Endothelial cell of umbilical vein (primary cell): Measurements from ENCODE around the gene SH3TC1. TPM values are rescaled to one million over a fixed set of nuclear protein-coding genes. Genes with fewer than 3 reads are reported as not detected.

ENCODE experiments used
- BruUV-seq: library from RNA; stranded (reverse); fragments of 400-500 nt; replicated peaks from 2 replicates; lab custom pipeline; 2021; lab: Mats Ljungman, UMichigan
- CTCF ChIA-PET: fragments of 300-600, 350-600 bp; sonication (Branson Sonifier 250); formaldehyde crosslinking; loops from one replicate; lab custom pipeline; 2021; ENCODE audit warnings: antibody characterized with exemption, inconsistent platforms; lab: Charles Lee
- POLR2A ChIA-PET: fragments of 300-600, 350-600 bp; sonication (Branson Sonifier 250); formaldehyde crosslinking; loops from one replicate; lab custom pipeline; 2021; ENCODE audit warnings: antibody characterized with exemption, inconsistent platforms; lab: Charles Lee
- DNase-seq: peaks from one replicate; pipeline ENCODE4 v3.0.0-alpha.2; 2011; ENCODE audit warnings: low read depth, low spot score
- FAIRE-seq: peaks from 2 replicates; lab custom pipeline; 2011; peaks lifted over from hg19 to GRCh38; lab: Jason Lieb, UNC
- H2AFZ ChIP-seq: 2 replicates; pipeline ENCODE4 v1.6.0; 2012; ENCODE audit warnings: low read depth, low read length, control low read depth, inconsistent platforms
- H3K27ac ChIP-seq: 2 replicates; pipeline ENCODE4 v1.5.1; 2011; ENCODE audit warnings: low read depth, mild to moderate bottlenecking, control low read depth, low read length, moderate library complexity; ENCODE audit not compliant: insufficient read depth
- H3K27me3 ChIP-seq, 2 experiments: 2 replicates each; pipeline versions ENCODE4 v1.6.0 to v1.6.1; 2011; ENCODE audit warnings: low read length in 2 of 2, mixed read lengths in 1 of 2; ENCODE audit not compliant: control insufficient read depth in 2 of 2, insufficient read depth in 2 of 2
- H3K36me3 ChIP-seq, 2 experiments: 2 replicates in 1 of 2; 3 replicates in 1 of 2; pipeline ENCODE4 v1.5.1; 2011; ENCODE audit warnings: low read length in 2 of 2, mild to moderate bottlenecking in 1 of 2, moderate library complexity in 1 of 2; ENCODE audit not compliant: control insufficient read depth in 2 of 2, insufficient read depth in 2 of 2; ENCODE audit errors: extremely low read depth in 1 of 2
- H3K4me1 ChIP-seq: 3 replicates; pipeline ENCODE4 v1.5.1; 2011; ENCODE audit warnings: mild to moderate bottlenecking, low read length; ENCODE audit not compliant: control insufficient read depth, insufficient read depth; ENCODE audit errors: extremely low read depth
- H3K4me2 ChIP-seq: 2 replicates; pipeline ENCODE4 v1.6.1; 2011; ENCODE audit warnings: low read length, control low read depth, mixed read lengths; ENCODE audit not compliant: insufficient read depth
- H3K4me3 ChIP-seq, 3 experiments: fragments of 200-600 bp in 1 of 3; sonication (generic), shearing (Covaris generic) in 1 of 3; replicated peaks in 1 of 3; 2 replicates each; pipeline ENCODE4 v1.5.1; 2011 to 2016; ENCODE audit warnings: control low read depth in 3 of 3, low read length in 3 of 3, mild to moderate bottlenecking in 2 of 3, inconsistent platforms in 1 of 3, low read depth in 1 of 3, moderate library complexity in 1 of 3; ENCODE audit not compliant: insufficient read depth in 1 of 3
- H3K79me2 ChIP-seq: 2 replicates; pipeline ENCODE4 v1.6.0; 2012; ENCODE audit warnings: low read length, inconsistent platforms; ENCODE audit not compliant: control insufficient read depth, insufficient read depth
- H3K9ac ChIP-seq: replicated peaks from 2 replicates; pipeline ENCODE3; 2011; ENCODE audit warnings: low read length, control low read depth; ENCODE audit not compliant: insufficient read depth; ENCODE audit errors: extremely low read depth
- H3K9me1 ChIP-seq: replicated peaks from 3 replicates; pipeline ENCODE4 v1.6.0; 2011; ENCODE audit warnings: mild to moderate bottlenecking, low read length; ENCODE audit not compliant: control insufficient read depth, insufficient read depth; ENCODE audit errors: extremely low read depth
- H3K9me3 ChIP-seq: replicated peaks from 2 replicates; pipeline ENCODE4 v1.5.1; 2012; ENCODE audit warnings: low read length, inconsistent platforms; ENCODE audit not compliant: control insufficient read depth, insufficient read depth
- H4K20me1 ChIP-seq: replicated peaks from 2 replicates; pipeline ENCODE3; 2011; ENCODE audit warnings: mild to moderate bottlenecking, low read length; ENCODE audit not compliant: control insufficient read depth, insufficient read depth; ENCODE audit errors: extremely low read depth
- EZH2 ChIP-seq: IDR thresholded peaks from 2 replicates; pipeline ENCODE4 v1.6.1; 2012; ENCODE audit warnings: borderline replicate concordance, low read depth, mild to moderate bottlenecking, moderate library complexity, low read length, inconsistent platforms; ENCODE audit not compliant: severe bottlenecking
- FOS ChIP-seq: IDR thresholded peaks from 2 replicates; pipeline ENCODE4 v1.6.1; 2011; ENCODE audit warnings: mild to moderate bottlenecking, low read length, moderate library complexity, borderline replicate concordance; ENCODE audit not compliant: insufficient read depth
- GATA2 ChIP-seq: IDR thresholded peaks from 2 replicates; pipeline ENCODE4 v1.7.0; 2011; ENCODE audit warnings: low read depth, mild to moderate bottlenecking, moderate library complexity, mixed read lengths, low read length; ENCODE audit not compliant: insufficient read length, insufficient read depth
- JUN ChIP-seq: IDR thresholded peaks from 2 replicates; pipeline ENCODE4 v1.6.1; 2011; ENCODE audit warnings: borderline replicate concordance, low read depth; ENCODE audit not compliant: insufficient read length, insufficient read depth
- MYC ChIP-seq: IDR thresholded peaks from one replicate; pipeline ENCODE4 v1.6.1; 2011; ENCODE audit warnings: mild to moderate bottlenecking, low read depth, low read length
- POLR2A ChIP-seq: IDR thresholded peaks from 2 replicates; pipeline ENCODE4 v1.6.1; 2012; ENCODE audit warnings: low read depth, mild to moderate bottlenecking, control low read depth, low read length
- POLR2AphosphoS5 ChIP-seq: IDR thresholded peaks from 2 replicates; pipeline ENCODE4 v1.6.1; 2012; ENCODE audit warnings: low read depth, mild to moderate bottlenecking, control low read depth, low read length, moderate library complexity; ENCODE audit not compliant: insufficient read depth
- dilution Hi-C: fragments of 300-500 bp; cut with MboI; formaldehyde crosslinking; loops from one replicate; pipeline ENCODE4 v1.15.0; 2019; ENCODE audit warnings: low sequenced_read_pairs; ENCODE audit not compliant: extremely low pct_ligation_motif_present
- intact Hi-C: fragments of 100-400 bp; cut with micrococcal nuclease; formaldehyde crosslinking; loops from one replicate; pipeline ENCODE4 v1.10.0; 2022
- polyA plus RNA-seq, 4 experiments: library from polyadenylated mRNA; depleted of rRNA in 3 of 4; stranded (reverse) in 3 of 4; unstranded in 1 of 4; fragments of >200 nt; gene quantifications; 2 replicates each; pipeline versions ENCODE4 v1.2.1 to v1.2.3, GENCODE V29; 2011 to 2012; ENCODE audit warnings: missing spikeins in 1 of 4
- total RNA-seq: library from RNA; stranded (reverse); gene quantifications from 2 replicates; pipeline ENCODE4 v1.2.3, GENCODE V29; 2021
- TF ChIP-seq, protein P1 (sequence below): IDR thresholded peaks from 2 replicates; pipeline ENCODE4 v1.6.1; 2011; ENCODE audit not compliant: insufficient read depth, insufficient read length
- TF ChIP-seq, protein P2 (sequence below), 2 donors: IDR thresholded peaks; 1 replicate in 1 of 2; 2 replicates in 1 of 2; pipeline ENCODE4 v1.5.1; 2011; ENCODE audit warnings: low read length in 2 of 2, mild to moderate bottlenecking in 2 of 2, moderate library complexity in 2 of 2, control low read depth in 1 of 2, inconsistent platforms in 1 of 2, low read depth in 1 of 2; ENCODE audit not compliant: insufficient read depth in 1 of 2; ENCODE audit errors: extremely low read depth in 1 of 2

The SH3TC1 gene
- total and polyA plus RNA-seq, 2 donors (not counting 3 experiments of a cell fraction or from before 2014, with no cell fraction given), result 96.5 to 192 TPM

DNA sequence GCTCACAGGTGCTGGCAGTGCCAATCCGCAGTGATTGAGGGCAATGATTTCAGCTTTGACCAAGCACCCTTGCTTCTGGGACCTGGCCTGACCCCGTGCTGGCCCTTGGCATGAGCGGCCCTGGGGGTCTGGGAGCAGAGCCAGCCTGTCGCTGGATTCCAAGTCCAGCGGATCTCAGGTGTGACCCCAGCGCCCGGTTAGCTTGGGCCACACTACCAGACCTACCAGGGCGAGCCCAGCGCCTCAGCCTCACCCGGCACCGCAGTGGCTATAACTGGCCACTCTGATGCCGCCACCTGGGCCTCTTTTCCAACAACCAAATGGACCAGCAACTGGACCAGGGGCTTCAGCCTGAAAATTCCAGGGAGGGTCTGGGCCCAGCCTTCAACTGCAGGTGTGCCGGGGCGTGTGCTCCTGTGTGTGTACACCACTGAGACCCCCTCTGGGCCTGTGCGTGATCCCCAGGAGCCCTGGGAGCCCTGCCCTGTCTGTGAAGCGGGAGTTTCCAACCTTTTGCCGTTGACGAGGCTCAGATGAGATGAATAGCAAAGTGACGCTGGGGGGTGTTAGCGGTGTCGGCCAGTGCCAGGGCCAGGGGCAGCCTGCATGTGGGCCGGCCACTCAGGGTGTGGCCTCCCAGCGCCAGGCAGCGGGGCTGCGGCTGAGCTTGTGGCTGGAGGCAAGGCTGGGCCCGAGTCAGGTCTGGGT, 658 bp downstream of the SH3TC1 start:
- Histone ChIP-seq H4K20me1 (no peaks in the 10 kb centered on the region), H3K4me1 (peaks cover 67% of the 10 kb centered on the region), H3K27me3 (no peaks in the 10 kb centered on the region), H3K9me1 (no peaks in the 10 kb centered on the region), H3K4me3 (peak overlapping the region; percentile 72 to 77 (median 76)), H3K27ac (peak overlapping the region; percentile 82), H3K36me3 (peaks cover 2 to 12% of the 10 kb centered on the region in 2 experiments), H3K79me2 (peaks cover 56% of the 10 kb centered on the region), H3K9ac (peak overlapping the region; percentile 91), H3K9me3 (no peaks in the 10 kb centered on the region), H3K4me2 (peak overlapping the region; percentile 72), H2AFZ (no peak overlapping the region)
- BruUV-seq, result TSS peak; percentile 62
- ChIA-PET CTCF (interaction anchor here (0.6 to 14.2 kb wide), 6 partner anchors 9 to 244 kb away, joined by 3 to 196 read pairs (median 6); no protein-coding TSS in a partner anchor), POLR2A (interaction anchor here (0.6 to 1.1 kb wide), 5 partner anchors 8 to 229 kb away, joined by 3 to 4 read pairs (median 3); partner anchors contain the start of gene ABLIM2)
- peak; percentile 34 for DNase-seq
- no peak for FAIRE-seq
- intact Hi-C loops, result loop anchor here (1.0 to 5.0 kb wide), 4 partner anchors 8 to 228 kb away; partner anchors contain the start of gene ABLIM2
- TF ChIP-seq EZH2, result no peak
- dilution Hi-C loops, result no loop called here

DNA sequence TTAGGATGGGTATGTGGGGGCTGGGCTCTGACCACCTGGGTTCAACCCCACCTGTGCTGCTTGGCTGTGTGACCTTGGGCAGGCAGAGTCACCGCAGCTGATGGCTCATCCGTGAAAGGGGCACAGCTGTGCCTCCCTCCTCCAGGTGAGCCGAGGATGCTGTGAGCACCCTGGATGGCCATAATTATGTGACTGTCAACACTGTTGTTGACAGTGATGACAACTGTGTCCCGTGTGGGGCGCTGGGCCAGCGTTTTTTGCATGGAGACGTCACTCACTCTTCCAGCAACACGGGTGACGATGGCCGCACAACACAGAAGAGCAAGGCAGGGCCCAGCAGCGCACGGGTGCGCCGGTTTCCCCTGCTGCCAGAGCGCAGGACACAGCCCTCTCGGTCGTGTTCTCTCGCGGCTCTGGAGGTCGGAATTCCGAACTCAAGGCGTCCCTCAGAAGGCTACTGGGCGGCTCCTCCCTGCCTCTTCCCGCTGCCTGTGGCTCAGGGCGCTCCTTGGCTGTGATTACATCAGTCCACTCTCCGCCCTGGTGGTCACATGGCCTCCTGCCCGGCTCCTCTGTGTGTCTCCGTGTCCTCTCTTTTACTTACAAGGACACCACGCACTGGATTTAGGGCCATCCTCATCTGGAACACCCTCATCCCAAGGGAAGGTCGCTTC, 1.3 kb downstream of the SH3TC1 start:
- ChIA-PET CTCF (interaction anchor here (0.6 to 14.2 kb wide), 5 partner anchors 9 to 245 kb away, joined by 3 to 196 read pairs (median 8); no protein-coding TSS in a partner anchor), POLR2A (interaction anchor here (0.9 kb wide), 1 partner anchor 14 kb away, joined by 3 read pairs; no protein-coding TSS in a partner anchor)
- H3K4me1 ChIP-seq, result peaks cover 65% of the 10 kb centered on the region
- no peak overlapping the region for H2AFZ ChIP-seq
- peak overlapping the region; percentile 72 to 77 (median 76) for H3K4me3 ChIP-seq
- H3K36me3 ChIP-seq, result peaks cover 5 to 12% of the 10 kb centered on the region in 2 experiments
- intact Hi-C loops, result loop anchor here (2.0 kb wide), 1 partner anchor 42 kb away; the partner anchor contains the start of gene ABLIM2
- peak overlapping the region; percentile 91 for H3K9ac ChIP-seq
- H3K9me3 ChIP-seq, result no peaks in the 10 kb centered on the region
- peak overlapping the region; percentile 82 for H3K27ac ChIP-seq
- DNase-seq, result peak; percentile 62
- TSS peak; percentile 82 for BruUV-seq
- dilution Hi-C loops, result no loop called here
- no peaks in the 10 kb centered on the region for H3K27me3 ChIP-seq
- no peaks in the 10 kb centered on the region for H4K20me1 ChIP-seq
- TF ChIP-seq GATA2, result peak; percentile 34
- TF ChIP-seq JUN, result no peak
- TF ChIP-seq, protein P1, sequence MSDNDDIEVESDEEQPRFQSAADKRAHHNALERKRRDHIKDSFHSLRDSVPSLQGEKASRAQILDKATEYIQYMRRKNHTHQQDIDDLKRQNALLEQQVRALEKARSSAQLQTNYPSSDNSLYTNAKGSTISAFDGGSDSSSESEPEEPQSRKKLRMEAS, result peak; percentile 61
- TF ChIP-seq POLR2A, result peak; percentile 81
- TF ChIP-seq FOS, result no peak
- TF ChIP-seq, protein P2, sequence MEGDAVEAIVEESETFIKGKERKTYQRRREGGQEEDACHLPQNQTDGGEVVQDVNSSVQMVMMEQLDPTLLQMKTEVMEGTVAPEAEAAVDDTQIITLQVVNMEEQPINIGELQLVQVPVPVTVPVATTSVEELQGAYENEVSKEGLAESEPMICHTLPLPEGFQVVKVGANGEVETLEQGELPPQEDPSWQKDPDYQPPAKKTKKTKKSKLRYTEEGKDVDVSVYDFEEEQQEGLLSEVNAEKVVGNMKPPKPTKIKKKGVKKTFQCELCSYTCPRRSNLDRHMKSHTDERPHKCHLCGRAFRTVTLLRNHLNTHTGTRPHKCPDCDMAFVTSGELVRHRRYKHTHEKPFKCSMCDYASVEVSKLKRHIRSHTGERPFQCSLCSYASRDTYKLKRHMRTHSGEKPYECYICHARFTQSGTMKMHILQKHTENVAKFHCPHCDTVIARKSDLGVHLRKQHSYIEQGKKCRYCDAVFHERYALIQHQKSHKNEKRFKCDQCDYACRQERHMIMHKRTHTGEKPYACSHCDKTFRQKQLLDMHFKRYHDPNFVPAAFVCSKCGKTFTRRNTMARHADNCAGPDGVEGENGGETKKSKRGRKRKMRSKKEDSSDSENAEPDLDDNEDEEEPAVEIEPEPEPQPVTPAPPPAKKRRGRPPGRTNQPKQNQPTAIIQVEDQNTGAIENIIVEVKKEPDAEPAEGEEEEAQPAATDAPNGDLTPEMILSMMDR (IDR thresholded peaks at IDR 0.05; ENCODE audit: extremely low read depth in 1 of 2, insufficient read depth in 1 of 2, low read depth in 1 of 2, low read length in 2 of 2), result no peak
- TF ChIP-seq MYC, result peak; percentile 20
- TF ChIP-seq EZH2, result no peak
- TF ChIP-seq POLR2AphosphoS5, result peak; percentile 68
- peak; percentile 91 for FAIRE-seq
- peaks cover 61% of the 10 kb centered on the region for H3K79me2 ChIP-seq
- peak overlapping the region; percentile 72 for H3K4me2 ChIP-seq
- H3K9me1 ChIP-seq, result no peaks in the 10 kb centered on the region
